Right cardiac atrium (tissue), 5 donors: ENCODE measurements around the gene CDH6. TPM values are rescaled to one million over a fixed set of nuclear protein-coding genes. Genes with fewer than 3 reads are reported as not detected.

Experiments
- ATAC-seq, 2 donors: fragments of 200-7000 bp; cut with Tn5 transposase; one replicate each; pipeline versions ENCODE4 v1.8.0 to v1.9.1; 2020; ENCODE audit warnings: moderate library complexity in 2 of 2, mild to moderate bottlenecking in 1 of 2
- DNase-seq, 3 donors: peaks; one replicate each; pipeline ENCODE4 v3.0.0-alpha.2; 2020
- H3K27ac ChIP-seq: one replicate; pipeline ENCODE4 v1.5.1; 2013; ENCODE audit warnings: mild to moderate bottlenecking, low read length, control low read depth, moderate library complexity
- H3K27me3 ChIP-seq: one replicate; pipeline ENCODE4 v1.6.1; 2013; ENCODE audit not compliant: control insufficient read depth, insufficient read depth
- H3K4me1 ChIP-seq: one replicate; pipeline ENCODE4 v1.6.1; 2013; ENCODE audit warnings: low read length; ENCODE audit not compliant: control insufficient read depth, insufficient read depth
- H3K4me3 ChIP-seq: one replicate; pipeline ENCODE4 v1.5.1; 2013; ENCODE audit warnings: low read length, control low read depth
- H3K9me3 ChIP-seq: one replicate; pipeline ENCODE4 v1.6.1; 2013; ENCODE audit warnings: low read length; ENCODE audit not compliant: control insufficient read depth
- WGBS: extraction: QIAGEN DNeasy Blood & Tissue Kit; methylation state at CpG from one replicate; pipeline ENCODE4 v1.1.7; 2013; 5-methylcytosine and 5-hydroxymethylcytosine counted together
- intact Hi-C, 4 donors: fragments of 100-400 bp; cut with DNase I; formaldehyde crosslinking; loops; one replicate each; pipeline versions ENCODE4 v1.11.0 to v1.14.0; 2022 to 2023
- polyA plus RNA-seq: library from polyadenylated mRNA; stranded (reverse); fragments of 200-250 nt; gene quantifications from one replicate; pipeline ENCODE4 v1.2.3, GENCODE V29; 2013
- total RNA-seq, 4 donors: library from RNA; stranded (reverse); fragmentation: NEBNext Ultra II Directional; extraction: Animal tissue kit (Norgen Biotek cat#: 25700); gene quantifications; one replicate each; pipeline ENCODE4 v1.2.1, GENCODE V29; 2021
- donor health status: healthy with polysubstance abuse.
- donor health status: DM: no; HTN: yes; CAD: no.
- donor health status: DM: no; HTN: no; CAD: no.
- donor health status: DM: no; HTN: yes; CAD: no; lungs with severe emphysema.
- donor health status: DM: yes; HTN: yes; CAD: no.

The CDH6 gene
- total and polyA plus RNA-seq, 5 donors = 0.65 to 1.7 (median 1.0) TPM

- 91% methylated on average over 10 of the region's 10 CpGs for WGBS
- intact Hi-C loops = no loop called here
Measured at GRCh38 chr5:31375999-31376720, 182.7 kb downstream of the CDH6 start.

DNA sequence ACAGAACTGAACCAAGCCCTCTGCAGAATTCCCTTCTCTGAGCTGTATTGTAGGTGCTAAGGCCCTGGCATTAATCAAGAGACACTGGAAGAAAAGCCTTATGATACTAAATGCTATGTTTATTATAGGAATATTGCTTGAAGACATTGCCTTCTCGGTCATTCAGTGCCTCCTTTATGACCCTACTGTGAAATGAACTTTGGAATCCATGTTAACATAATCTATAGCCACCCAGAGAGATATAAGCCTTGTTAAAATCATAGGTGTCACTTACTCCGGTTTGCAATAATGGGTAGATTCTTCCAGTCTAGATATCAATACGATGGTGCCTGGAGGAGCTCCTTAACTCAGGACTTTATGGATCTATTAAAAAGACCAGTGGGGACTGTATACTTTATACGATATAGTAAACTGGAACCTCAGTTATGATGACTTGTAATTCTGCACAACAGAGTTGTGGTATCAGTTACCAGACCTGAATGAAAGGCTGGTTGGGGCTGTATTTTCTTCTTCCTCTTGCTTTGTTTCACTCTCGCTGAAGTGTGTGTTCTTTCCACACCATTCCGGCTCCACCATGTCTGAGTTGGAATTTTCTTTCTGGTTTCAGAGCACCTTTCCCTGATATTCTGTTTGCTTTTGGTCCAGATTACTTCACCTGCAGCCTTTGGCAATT lies 183.9 kb downstream of the CDH6 start:
- Histone ChIP-seq H3K4me3 (no peak overlapping the region), H3K9me3 (no peaks in the 10 kb centered on the region), H3K4me1 (no peaks in the 10 kb centered on the region), H3K27ac (no peak overlapping the region), H3K27me3 (no peaks in the 10 kb centered on the region)
- DNase-seq (no peak), ATAC-seq (no peak)
- WGBS = 88% methylated on average over 6 of the region's 6 CpGs
- intact Hi-C loops = no loop called here

More at GRCh38 chr5:31375999-31376720, 182.7 kb downstream of the CDH6 start:
- H3K27me3 ChIP-seq = no peaks in the 10 kb centered on the region
- H3K27ac ChIP-seq = no peak overlapping the region
- DNase-seq (no peak), ATAC-seq (no peak)
- no peaks in the 10 kb centered on the region for H3K9me3 ChIP-seq
- H3K4me1 ChIP-seq = no peaks in the 10 kb centered on the region
- H3K4me3 ChIP-seq = no peak overlapping the region

GRCh38 chr5:31378136-31378535 lies 184.7 kb downstream of the CDH6 start:
- H3K4me3 ChIP-seq = no peak overlapping the region
- intact Hi-C loops = no loop called here

More at GRCh38 chr5:31378136-31378535, 184.7 kb downstream of the CDH6 start:
- H3K27me3 ChIP-seq = no peaks in the 10 kb centered on the region
- no peak for ATAC-seq
- H3K27ac ChIP-seq = no peak overlapping the region
- no peaks in the 10 kb centered on the region for H3K4me1 ChIP-seq
- H3K9me3 ChIP-seq = no peaks in the 10 kb centered on the region
- DNase-seq = no peak
